NCI-H524 treated with DMSO at 0.1 percent for 48 hours (cell line): ENCODE measurements around the gene WNK1.

ENCODE experiments used
- DNase-seq: peaks from one replicate; lab custom pipeline; 2025; lab: John Stamatoyannopoulos, UW

Gene WNK1

DNA sequence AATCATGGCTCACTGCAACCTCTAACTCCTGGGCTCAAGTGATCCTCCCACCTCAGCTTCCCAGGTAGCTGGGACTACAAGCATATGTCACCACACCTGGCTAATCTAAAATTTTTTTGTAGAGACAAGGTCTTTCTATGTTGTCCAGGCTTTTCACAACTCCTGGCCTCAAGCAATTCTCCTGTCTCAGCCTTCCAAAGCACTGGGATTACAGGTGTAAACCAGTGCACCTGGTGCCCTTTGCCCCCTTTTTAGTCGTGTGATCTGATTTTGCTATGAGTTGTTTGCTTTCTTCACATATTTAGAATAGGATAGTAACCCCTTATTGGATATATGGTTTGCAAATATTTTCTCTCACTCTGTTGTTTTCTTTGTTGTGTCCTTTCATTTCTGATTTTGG, 198.8 kb downstream of the WNK1 start:
- no peak for DNase-seq

GRCh38 chr12:953776-954175, 201.4 kb downstream of the WNK1 start:
- DNase-seq = peak; percentile 3

GRCh38 chr12:954741-955140, 202.4 kb downstream of the WNK1 start:
- no peak for DNase-seq

DNA sequence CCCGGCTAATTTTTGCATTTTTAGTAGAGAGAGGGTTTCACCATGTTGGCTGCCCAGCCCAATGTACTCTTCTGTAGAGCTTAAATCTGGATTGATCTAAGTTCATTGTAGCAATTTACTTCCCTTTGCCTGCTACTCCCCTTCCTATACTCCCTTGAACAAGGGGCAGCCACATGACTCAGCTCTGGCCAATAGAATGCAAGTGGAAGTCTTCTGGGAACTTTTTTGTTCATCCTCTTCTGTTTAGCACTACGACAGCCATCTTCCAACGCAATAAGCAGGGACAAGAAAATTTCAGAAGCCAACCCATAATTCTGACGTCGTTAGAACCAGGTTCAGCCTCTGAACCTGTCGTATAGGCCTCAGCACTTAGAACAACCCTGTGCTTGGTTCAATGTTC, 203.6 kb downstream of the WNK1 start:
- no peak for DNase-seq

GRCh38 chr12:958588-959123, 206.3 kb downstream of the WNK1 start:
- no peak for DNase-seq
